ENCODE measurements around the gene TMED10.

DNA sequence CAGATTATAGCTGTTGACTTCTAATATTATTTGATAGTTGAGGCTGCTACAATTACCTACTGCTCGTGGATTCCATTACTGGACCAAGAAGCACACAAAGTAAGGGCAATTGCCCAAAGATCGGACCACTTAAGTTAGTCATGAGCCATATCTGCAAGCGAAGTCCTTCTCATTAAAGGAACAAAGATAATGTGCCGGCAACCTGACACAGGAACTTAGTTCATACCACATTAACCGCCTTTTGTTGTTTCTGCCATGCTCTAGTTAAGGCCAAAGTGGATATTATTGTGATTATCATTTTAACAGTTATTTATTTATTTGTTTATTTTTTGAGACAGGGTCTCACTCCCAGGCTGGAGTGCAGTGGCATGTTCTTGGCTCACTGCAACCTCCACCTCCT, 38.1 kb upstream of the TMED10 start:
- TF ChIP-seq CTCF (IDR thresholded peaks at IDR 0.05) (no peak), POLR2A (IDR thresholded peaks at IDR 0.05) (no peak), POLR2AphosphoS5 (IDR thresholded peaks at IDR 0.05) (no peak)

Measured in prostate gland (tissue), 2 donors.